ENCODE results near the gene ZNF530. TPM values are rescaled to one million over a fixed set of nuclear protein-coding genes. Genes with fewer than 3 reads are reported as not detected.
A peak's percentile ranks its signal among the peaks of the same experiment; 100 is the strongest.

ZNF530 gene
- polyA plus RNA-seq, 3 donors from 2014 or later = 2.9 to 8.0 (median 5.2) TPM

DNA sequence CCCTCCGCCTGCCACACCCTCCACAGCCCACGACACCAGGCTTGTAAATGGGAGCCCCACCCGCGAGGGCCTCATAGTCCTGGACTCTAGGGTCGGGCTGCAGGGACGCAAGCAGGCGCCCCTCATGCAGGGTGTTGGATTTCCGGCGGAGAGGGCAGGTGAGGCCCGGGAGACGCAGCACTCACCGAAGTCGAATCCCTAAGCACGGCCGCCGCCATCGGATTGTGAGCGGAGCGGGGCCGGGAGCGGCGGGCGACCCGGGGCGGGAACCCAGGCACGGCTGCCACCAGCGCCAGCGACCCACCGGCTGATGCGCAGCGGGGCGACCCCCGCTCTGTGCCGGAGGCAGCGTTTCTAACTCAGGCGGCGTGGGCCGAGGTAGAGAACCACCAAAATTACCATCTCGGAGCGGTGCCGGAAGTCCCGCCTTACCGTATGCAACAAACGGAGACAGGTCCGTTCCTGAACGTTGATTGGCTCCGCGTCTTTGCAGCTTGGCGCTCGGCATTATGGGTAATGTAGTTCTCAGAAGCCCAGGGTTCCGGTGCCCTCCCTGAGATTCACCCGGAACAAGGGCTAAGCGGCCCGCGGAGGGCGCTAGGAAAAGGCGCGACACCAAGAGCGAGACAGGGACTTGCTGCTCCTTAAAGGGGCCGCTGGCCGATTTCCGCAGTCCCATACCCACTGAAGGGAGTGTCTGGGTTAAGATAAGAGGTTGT lies 21.0 kb upstream of the ZNF530 start, which contains the start of gene ZNF416:
Gene ZNF416 (minus strand): TSS at position 425 of the 719 bp plus-strand sequence. CDS start 207 bp downstream, at position 218.
- H3K27me3 Mint-ChIP-seq (ENCODE audit: low read depth in 3 of 3) = peaks cover 5 to 7% (median 5%) of the 10 kb centered on the region in 3 donors
- peak within 1 kb of the TSS; percentile 79 to 89 (median 86) for H3K4me3 Mint-ChIP-seq
- H3K9me3 Mint-ChIP-seq = peaks cover 27 to 60% (median 49%) of the 10 kb centered on the region in 6 donors

DNA sequence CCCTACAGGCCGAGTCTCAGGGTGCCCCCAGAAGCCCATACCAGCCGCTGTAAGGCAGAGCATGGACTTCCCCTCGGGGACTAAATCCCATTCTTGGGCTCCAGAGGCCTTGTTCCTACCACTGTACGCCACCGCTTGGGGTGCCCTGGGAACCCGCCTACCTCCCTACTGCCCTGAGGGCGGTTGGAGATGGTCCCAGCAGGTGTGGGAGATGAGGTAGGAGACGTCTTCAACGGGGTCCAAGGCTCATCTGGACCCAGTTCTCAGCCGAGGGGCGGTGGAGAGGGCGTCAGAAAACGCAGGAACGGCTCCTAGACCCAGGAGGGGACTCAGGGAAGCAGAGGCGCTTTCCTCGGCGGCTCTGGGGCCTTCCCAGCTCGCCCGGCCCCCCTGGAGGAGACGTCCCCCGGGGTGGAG lies 16.6 kb upstream of the ZNF530 start:
- peaks cover 28 to 46% (median 36%) of the 10 kb centered on the region in 3 donors for H3K36me3 Mint-ChIP-seq
- H3K27me3 Mint-ChIP-seq (ENCODE audit: low read depth in 3 of 3) = peaks cover 6 to 12% (median 10%) of the 10 kb centered on the region in 3 donors
- no peak overlapping the region for H3K27ac Mint-ChIP-seq
- peaks cover 18 to 55% (median 42%) of the 10 kb centered on the region in 6 donors for H3K9me3 Mint-ChIP-seq
- peaks cover 29 to 35% of the 10 kb centered on the region in 2 donors for H3K4me1 Mint-ChIP-seq
- no peak for DNase-seq
- H3K4me3 Mint-ChIP-seq = peak overlapping the region in 3 of 5 donors; percentile 27 to 93 (median 38)

More for the DNA sequence above, 21.0 kb upstream of the ZNF530 start, which contains the start of gene ZNF416:
- peak within 1 kb of the TSS; percentile 73 to 91 (median 86) for H3K27ac Mint-ChIP-seq
- peaks cover 41 to 51% (median 44%) of the 10 kb centered on the region in 3 donors for H3K36me3 Mint-ChIP-seq
- H3K4me1 Mint-ChIP-seq = peaks cover 25 to 35% of the 10 kb centered on the region in 2 donors
- peak; percentile 94 to 96 (median 95) for DNase-seq

DNA sequence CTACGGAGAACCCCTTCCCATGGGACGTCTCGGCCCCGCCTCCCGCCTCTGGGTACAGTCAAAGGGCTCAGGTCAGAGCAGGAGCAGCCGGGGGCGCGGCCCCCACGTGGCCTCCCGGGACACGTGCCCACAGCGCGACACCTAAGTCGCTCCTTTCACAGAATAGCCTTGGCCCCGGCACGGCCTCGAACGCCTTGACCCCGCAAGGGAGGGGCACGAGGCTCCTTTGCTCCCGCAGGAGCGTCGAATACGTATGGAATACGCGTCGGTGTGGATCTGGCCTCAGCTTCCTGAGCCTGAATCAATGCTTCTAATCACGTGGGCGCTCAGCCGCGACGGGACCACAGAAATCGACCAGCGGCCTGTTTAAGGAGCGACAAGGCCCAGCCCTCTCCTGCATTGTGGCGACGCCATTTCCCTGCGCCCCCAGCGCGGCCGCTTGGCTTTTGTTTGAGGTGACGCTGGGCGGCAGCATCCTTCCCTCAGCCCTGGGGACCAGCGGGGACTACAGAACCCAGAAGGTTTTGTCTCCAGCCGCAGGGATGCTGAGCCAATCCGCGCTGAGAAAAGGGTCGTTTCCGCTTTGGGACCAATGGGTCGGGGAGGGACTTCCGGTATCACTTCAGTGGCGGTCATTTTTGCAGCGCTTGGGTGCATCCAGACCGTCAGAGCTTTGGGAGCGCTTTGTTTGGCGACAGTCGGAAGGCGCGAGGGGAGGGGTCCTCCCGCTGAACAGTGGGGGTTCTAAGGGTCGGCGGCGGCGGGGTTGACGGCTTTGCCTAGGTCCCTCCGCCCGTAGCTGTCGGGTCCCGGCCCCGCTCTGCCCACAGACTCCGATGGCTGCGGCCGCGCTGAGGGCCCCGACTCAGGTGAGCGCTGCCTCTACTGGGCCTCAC lies 15.9 kb upstream of the ZNF530 start, which contains the start of gene ZIK1:
Gene ZIK1 (plus strand): TSS at position 625 of the 896 bp plus-strand sequence. CDS start 212 bp downstream, at position 837.
- H3K27ac Mint-ChIP-seq = peak within 1 kb of the TSS; percentile 68 to 89 (median 86)
- H3K4me1 Mint-ChIP-seq = peaks cover 25 to 30% of the 10 kb centered on the region in 2 donors
- peaks cover 33 to 51% (median 42%) of the 10 kb centered on the region in 3 donors for H3K36me3 Mint-ChIP-seq
- peak; percentile 86 to 88 (median 88) for DNase-seq
- peak within 1 kb of the TSS; percentile 89 to 99 (median 95) for H3K4me3 Mint-ChIP-seq
- peaks cover 6 to 13% (median 9%) of the 10 kb centered on the region in 3 donors for H3K27me3 Mint-ChIP-seq (ENCODE audit: low read depth in 3 of 3)
- H3K9me3 Mint-ChIP-seq = peaks cover 17 to 61% (median 47%) of the 10 kb centered on the region in 6 donors

DNA sequence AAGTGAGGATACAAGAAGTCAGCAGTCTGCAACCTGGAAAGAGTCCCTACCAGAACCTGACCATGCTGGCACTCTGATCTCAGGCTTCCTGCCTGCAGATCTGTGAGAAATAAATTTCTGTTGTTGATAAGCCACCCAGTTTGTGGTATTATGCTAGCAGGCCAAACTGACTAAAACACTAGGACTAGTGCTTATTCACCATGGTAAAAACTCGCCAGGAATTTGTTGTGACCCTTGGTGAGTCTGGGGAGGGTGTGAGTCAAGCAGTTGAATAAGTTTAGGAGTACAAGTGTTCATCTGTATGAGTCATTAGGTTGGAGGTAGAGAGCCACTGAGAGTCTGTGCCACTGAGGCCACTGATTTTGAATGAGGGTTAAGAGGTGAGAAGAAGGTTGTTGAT lies 12.2 kb upstream of the ZNF530 start:
- DNase-seq = no peak
- H3K4me1 Mint-ChIP-seq = peaks cover 19 to 20% of the 10 kb centered on the region in 2 donors
- peaks cover 6 to 12% (median 6%) of the 10 kb centered on the region in 3 donors for H3K27me3 Mint-ChIP-seq (ENCODE audit: low read depth in 3 of 3)
- H3K36me3 Mint-ChIP-seq = peaks cover 57 to 74% (median 72%) of the 10 kb centered on the region in 3 donors
- peaks cover 33 to 82% (median 73%) of the 10 kb centered on the region in 6 donors for H3K9me3 Mint-ChIP-seq
- no peak overlapping the region for H3K27ac Mint-ChIP-seq
- no peak overlapping the region for H3K4me3 Mint-ChIP-seq

DNA sequence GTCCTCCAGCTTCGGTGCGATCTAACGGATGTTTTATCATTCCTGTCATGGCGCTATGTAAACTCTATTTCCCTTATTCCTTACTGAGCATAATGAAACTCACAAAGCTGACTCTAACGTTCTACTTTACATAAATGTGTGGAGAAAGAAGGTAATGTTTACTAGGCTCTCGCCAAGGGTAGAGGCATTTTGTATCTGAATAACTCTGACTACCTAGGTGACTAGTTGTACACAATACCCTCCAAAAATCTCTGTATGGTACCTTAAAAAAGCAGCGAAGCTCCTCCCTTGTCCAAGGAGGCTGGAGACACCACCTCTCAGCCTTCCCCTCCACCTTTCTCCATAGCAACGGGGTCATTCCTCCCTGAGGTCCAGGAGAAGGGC lies 316 bp upstream of the ZNF530 start:
- Mint-ChIP-seq H3K9me3 (peaks cover 6 to 42% (median 31%) of the 10 kb centered on the region in 6 donors), H3K27ac (peak overlapping the region in 4 of 6 donors; percentile 45 to 90 (median 86)), H3K4me3 (peak overlapping the region; percentile 84 to 90 (median 89)), H3K36me3 (peaks cover 32 to 40% (median 36%) of the 10 kb centered on the region in 3 donors), H3K27me3 (ENCODE audit: low read depth in 3 of 3) (peaks cover 3 to 13% (median 6%) of the 10 kb centered on the region in 3 donors), H3K4me1 (peaks cover 21 to 22% of the 10 kb centered on the region in 2 donors)
- DNase-seq = no peak

DNA sequence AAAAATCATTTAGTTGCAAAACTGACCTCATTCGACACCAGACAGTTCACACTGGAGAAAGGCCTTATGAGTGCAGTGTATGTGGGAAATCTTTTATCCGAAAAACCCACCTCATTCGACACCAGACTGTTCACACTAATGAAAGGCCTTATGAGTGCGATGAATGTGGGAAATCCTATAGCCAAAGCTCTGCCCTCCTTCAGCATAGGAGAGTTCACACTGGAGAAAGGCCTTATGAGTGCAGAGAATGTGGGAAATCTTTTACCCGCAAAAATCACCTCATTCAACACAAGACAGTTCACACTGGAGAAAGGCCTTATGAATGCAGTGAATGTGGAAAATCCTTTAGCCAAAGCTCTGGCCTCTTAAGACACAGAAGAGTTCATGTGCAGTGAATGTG lies 7.2 kb downstream of the ZNF530 start:
- Mint-ChIP-seq H3K4me3 (no peak overlapping the region), H3K9me3 (peaks cover 7 to 74% (median 52%) of the 10 kb centered on the region in 6 donors), H3K27me3 (ENCODE audit: low read depth in 3 of 3) (peaks cover 2 to 5% (median 4%) of the 10 kb centered on the region in 3 donors), H3K4me1 (peaks cover 0 to 2% of the 10 kb centered on the region in 2 donors), H3K36me3 (peaks cover 50 to 64% (median 64%) of the 10 kb centered on the region in 3 donors), H3K27ac (no peak overlapping the region)
- DNase-seq = no peak

DNA sequence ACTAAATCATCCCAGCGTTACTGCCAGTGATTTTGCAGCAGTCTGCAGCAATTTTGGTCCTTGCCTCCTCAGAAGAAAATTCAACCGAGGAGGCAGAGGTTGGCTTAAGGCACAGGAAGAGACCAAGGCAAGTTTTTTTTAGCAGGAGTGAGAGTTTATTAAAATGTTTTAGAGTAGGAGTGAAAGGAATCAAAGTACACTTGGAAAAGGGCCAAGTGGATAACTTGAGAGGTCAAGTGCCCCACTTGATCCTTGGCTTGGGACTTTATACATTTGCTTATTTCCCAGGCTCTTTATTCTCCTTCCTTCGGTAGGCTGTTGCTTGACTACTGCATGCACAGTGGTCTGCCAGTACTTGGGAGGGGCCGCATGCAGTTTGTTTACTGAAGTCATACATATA lies 11.4 kb downstream of the ZNF530 start:
- H3K27me3 Mint-ChIP-seq (ENCODE audit: low read depth in 3 of 3) = peaks cover 2 to 8% (median 6%) of the 10 kb centered on the region in 3 donors
- no peak overlapping the region for H3K4me3 Mint-ChIP-seq
- no peak for DNase-seq
- H3K4me1 Mint-ChIP-seq = peaks cover 21 to 25% of the 10 kb centered on the region in 2 donors
- peaks cover 13 to 63% (median 42%) of the 10 kb centered on the region in 6 donors for H3K9me3 Mint-ChIP-seq
- no peak overlapping the region for H3K27ac Mint-ChIP-seq
- H3K36me3 Mint-ChIP-seq = peaks cover 36 to 43% (median 40%) of the 10 kb centered on the region in 3 donors

DNA sequence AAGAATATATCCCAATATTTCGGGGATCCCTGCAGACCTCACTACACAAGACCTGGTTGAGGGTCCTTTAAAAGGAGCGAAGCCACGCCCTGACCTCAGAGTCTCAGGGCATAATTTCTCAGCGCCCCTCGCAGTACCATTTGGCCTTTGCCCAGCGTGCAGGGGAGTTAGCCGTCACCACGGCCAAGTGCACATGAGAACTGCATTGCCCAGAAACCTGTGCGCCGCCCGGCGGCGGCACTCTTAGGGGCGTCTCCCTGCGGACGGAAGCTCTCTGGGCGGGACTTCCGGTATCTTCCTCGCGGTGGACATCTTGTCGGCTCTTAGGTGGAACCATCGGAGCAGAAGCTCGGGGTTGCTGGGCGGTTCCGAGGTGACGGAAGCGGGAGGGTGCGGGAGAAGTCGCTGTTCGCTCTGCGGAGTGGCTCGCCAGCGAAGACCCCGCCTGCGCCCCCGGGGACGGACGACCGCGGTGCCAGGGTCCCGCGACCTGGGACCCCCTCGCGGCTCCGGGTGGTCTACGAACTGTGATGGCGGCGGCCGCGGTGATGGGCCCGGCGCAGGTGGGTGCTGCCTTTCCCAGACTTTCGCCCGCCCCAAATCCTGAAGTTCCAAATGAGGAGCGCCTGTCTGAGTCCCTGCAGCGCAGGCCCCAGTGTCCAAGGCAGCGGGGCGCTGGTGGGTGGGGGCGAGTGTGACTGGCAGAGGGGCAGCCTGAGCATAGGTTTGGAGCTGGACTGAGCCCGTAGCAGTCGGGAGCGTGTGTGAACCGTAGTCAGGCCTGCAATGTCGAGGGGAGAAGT lies 14.5 kb downstream of the ZNF530 start, which contains the start of gene ZNF134:
Gene ZNF134 (plus strand): TSS at position 302 of the 803 bp plus-strand sequence. CDS start 5,227 bp downstream, outside the sequence.
- Mint-ChIP-seq H3K4me1 (peaks cover 31 to 46% of the 10 kb centered on the region in 2 donors), H3K36me3 (peaks cover 46 to 48% (median 47%) of the 10 kb centered on the region in 3 donors), H3K27me3 (ENCODE audit: low read depth in 3 of 3) (peaks cover 3 to 11% (median 8%) of the 10 kb centered on the region in 3 donors), H3K4me3 (peak within 1 kb of the TSS; percentile 88 to 93 (median 92)), H3K9me3 (peaks cover 32 to 67% (median 53%) of the 10 kb centered on the region in 6 donors), H3K27ac (peak within 1 kb of the TSS; percentile 34 to 87 (median 78))
- peak; percentile 82 to 86 (median 86) for DNase-seq

DNA sequence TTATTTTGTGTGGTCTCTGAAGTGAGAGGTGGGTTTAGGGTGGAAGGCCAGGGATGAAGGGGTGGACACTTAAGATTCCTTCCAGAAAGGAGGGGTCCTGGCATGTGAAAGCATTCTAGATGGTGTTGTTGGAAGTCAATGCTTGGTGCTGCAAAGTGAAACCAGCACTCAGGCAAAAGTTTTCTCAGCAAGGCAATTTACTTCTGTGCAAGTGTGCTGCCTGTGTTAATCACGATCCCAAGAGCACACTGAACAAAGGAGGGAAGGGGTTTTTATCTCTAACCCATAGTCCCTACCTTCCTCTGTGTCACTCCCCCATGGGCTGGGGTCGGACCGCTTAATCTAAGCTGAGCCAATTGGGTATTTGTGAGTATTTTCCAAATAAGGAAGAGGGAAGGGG lies 15.7 kb downstream of the ZNF530 start:
- H3K4me1 Mint-ChIP-seq = peaks cover 32 to 52% of the 10 kb centered on the region in 2 donors
- peaks cover 58 to 60% (median 59%) of the 10 kb centered on the region in 3 donors for H3K36me3 Mint-ChIP-seq
- peak overlapping the region; percentile 88 to 93 (median 92) for H3K4me3 Mint-ChIP-seq
- peak overlapping the region; percentile 34 to 84 (median 58) for H3K27ac Mint-ChIP-seq
- H3K27me3 Mint-ChIP-seq (ENCODE audit: low read depth in 3 of 3) = peaks cover 4 to 11% (median 8%) of the 10 kb centered on the region in 3 donors
- H3K9me3 Mint-ChIP-seq = peaks cover 44 to 79% (median 65%) of the 10 kb centered on the region in 6 donors
- DNase-seq = no peak

DNA sequence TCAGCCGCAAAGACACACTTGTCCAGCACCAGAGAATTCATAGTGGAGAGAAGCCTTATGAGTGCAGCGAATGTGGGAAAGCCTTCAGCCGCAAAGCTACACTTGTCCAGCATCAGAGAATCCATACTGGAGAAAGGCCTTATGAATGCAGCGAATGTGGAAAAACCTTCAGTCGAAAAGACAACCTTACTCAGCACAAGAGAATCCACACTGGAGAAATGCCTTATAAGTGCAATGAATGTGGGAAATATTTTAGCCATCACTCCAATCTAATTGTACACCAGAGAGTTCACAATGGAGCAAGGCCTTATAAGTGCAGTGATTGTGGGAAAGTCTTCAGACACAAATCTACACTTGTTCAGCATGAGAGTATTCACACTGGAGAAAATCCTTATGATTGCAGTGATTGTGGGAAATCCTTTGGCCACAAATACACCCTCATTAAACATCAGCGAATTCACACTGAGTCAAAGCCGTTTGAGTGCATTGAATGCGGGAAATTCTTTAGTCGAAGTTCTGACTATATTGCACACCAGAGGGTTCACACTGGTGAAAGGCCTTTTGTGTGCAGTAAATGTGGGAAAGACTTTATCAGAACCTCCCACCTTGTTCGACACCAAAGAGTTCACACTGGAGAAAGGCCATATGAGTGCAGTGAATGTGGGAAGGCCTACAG lies 21.1 kb downstream of the ZNF530 start:
- Mint-ChIP-seq H3K27ac (no peak overlapping the region), H3K4me3 (no peak overlapping the region), H3K36me3 (peaks cover 72 to 87% (median 82%) of the 10 kb centered on the region in 3 donors), H3K27me3 (ENCODE audit: low read depth in 3 of 3) (peaks cover 3 to 10% (median 4%) of the 10 kb centered on the region in 3 donors), H3K9me3 (peaks cover 56 to 99% (median 98%) of the 10 kb centered on the region in 6 donors), H3K4me1 (peaks cover 13 to 30% of the 10 kb centered on the region in 2 donors)
- no peak for DNase-seq

DNA sequence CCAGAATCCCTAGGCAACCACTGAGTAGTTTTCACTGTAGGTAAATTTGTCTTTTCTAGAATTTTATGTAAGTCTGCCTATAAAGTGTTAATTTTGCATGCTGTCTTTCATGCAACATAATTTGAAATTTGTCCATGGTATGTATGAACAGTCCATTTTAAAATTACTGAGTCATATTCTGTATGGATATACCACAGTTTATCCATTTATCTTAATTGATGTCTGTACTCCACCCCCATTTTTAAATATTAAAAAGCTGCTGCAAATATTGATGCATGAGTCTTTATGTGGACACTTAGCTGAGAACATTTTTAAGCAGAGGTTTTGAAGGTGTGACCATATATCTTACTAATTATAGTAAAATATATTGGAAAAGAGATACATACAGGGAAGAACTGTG lies 23.4 kb downstream of the ZNF530 start:
- peaks cover 58 to 65% (median 63%) of the 10 kb centered on the region in 3 donors for H3K36me3 Mint-ChIP-seq
- DNase-seq = no peak
- H3K27me3 Mint-ChIP-seq (ENCODE audit: low read depth in 3 of 3) = peaks cover 0 to 8% (median 2%) of the 10 kb centered on the region in 3 donors
- peaks cover 44 to 95% (median 85%) of the 10 kb centered on the region in 6 donors for H3K9me3 Mint-ChIP-seq
- no peak overlapping the region for H3K4me3 Mint-ChIP-seq
- peaks cover 1 to 14% of the 10 kb centered on the region in 2 donors for H3K4me1 Mint-ChIP-seq
- no peak overlapping the region for H3K27ac Mint-ChIP-seq
